ENCODE data around the gene HIVEP3. TPM values are rescaled to one million over a fixed set of nuclear protein-coding genes. Genes with fewer than 3 reads are reported as not detected.

The HIVEP3 gene
- total RNA-seq, 1 experiment from 2014 or later: 1.4 TPM

GRCh38 chr1:41724926-41725325 lies 193.8 kb downstream of the HIVEP3 start:
- Histone ChIP-seq H2BK120ac (ENCODE audit: low read depth, low read length, poor library complexity, severe bottlenecking) (no peak overlapping the region), H3T11ph (ENCODE audit: low read length) (no peak overlapping the region), H3K9ac (ENCODE audit: extremely low read depth, insufficient read length, low read length) (no peak overlapping the region), H3K4me2 (ENCODE audit: insufficient read depth, insufficient read length, low read length) (no peak overlapping the region), H4K91ac (ENCODE audit: insufficient read length, low read depth, low read length) (no peak overlapping the region), H2AK5ac (ENCODE audit: insufficient read length, low read length) (no peak overlapping the region), H3K4me1 (ENCODE audit: insufficient read depth, low read length) (no peaks in the 10 kb centered on the region), H2AFZ (ENCODE audit: low read length) (no peak overlapping the region), H3K23ac (ENCODE audit: insufficient read length, low read depth, low read length) (no peak overlapping the region), H3K27ac (ENCODE audit: insufficient read length, low read depth, low read length) (no peak overlapping the region), H3K27me3 (ENCODE audit: insufficient read depth, low read length) (no peaks in the 10 kb centered on the region), H2BK12ac (ENCODE audit: insufficient read length, low read depth, low read length) (no peak overlapping the region), H4K5ac (ENCODE audit: insufficient read length, low read depth, low read length) (no peak overlapping the region), H3K14ac (ENCODE audit: insufficient read depth, low read length) (no peak overlapping the region), H3K79me1 (ENCODE audit: insufficient read depth, low read depth, low read length, poor library complexity, severe bottlenecking) (no peaks in the 10 kb centered on the region), H2BK20ac (ENCODE audit: low read depth, low read length, poor library complexity, severe bottlenecking) (no peak overlapping the region), H3K9me3 (ENCODE audit: control insufficient read depth, low read depth, low read length) (no peaks in the 10 kb centered on the region), H3K18ac (ENCODE audit: insufficient read length, low read depth, low read length) (no peak overlapping the region), H3K56ac (ENCODE audit: insufficient read length, low read depth, low read length) (no peak overlapping the region), H2BK5ac (ENCODE audit: insufficient read length, low read length) (no peak overlapping the region), H4K8ac (replicated peaks; ENCODE audit: insufficient read length, low read depth, low read length) (no peak overlapping the region), H3K79me2 (ENCODE audit: insufficient read depth, low read length) (no peaks in the 10 kb centered on the region), H3K23me2 (ENCODE audit: insufficient read length, low read depth, low read length, poor library complexity, severe bottlenecking) (no peaks in the 10 kb centered on the region), H2BK15ac (ENCODE audit: low read depth, low read length) (no peak overlapping the region), H3K4ac (ENCODE audit: low read depth, low read length) (no peak overlapping the region), H4K20me1 (ENCODE audit: control insufficient read depth, insufficient read depth, insufficient read length) (no peaks in the 10 kb centered on the region)
- Mint-ChIP-seq H3K27ac (no peak overlapping the region), H3K36me3 (ENCODE audit: insufficient read depth in 1 of 3, low read depth in 3 of 3) (no peaks in the 10 kb centered on the region), H3K9me3 (no peaks in the 10 kb centered on the region), H3K4me3 (no peak overlapping the region), H3K27me3 (ENCODE audit: low read depth) (no peaks in the 10 kb centered on the region; the same call in none of the 2 replicates), H3K4me1 (peaks cover 5 to 10% of the 10 kb centered on the region in 2 experiments)
- no peak for TF ChIP-seq CTCF (conservative IDR thresholded peaks at IDR 0.05)
- WGBS (ENCODE audit: extremely low coverage, insufficient read length, low lambda C conversion rate): no CpG with 5 or more reads among the region's 3 CpGs
- DNase-seq: no peak

Data from H9 (cell line).